HT1080 (cell line): ENCODE results near the gene BIRC6. TPM values are rescaled to one million over a fixed set of nuclear protein-coding genes. Genes with fewer than 3 reads are reported as not detected.

ENCODE experiments used
- small RNA-seq: library from RNA; depleted of rRNA; stranded (forward); fragments of <200 nt; gene quantifications from one replicate; pipeline ENCODE3, GENCODE V24; 2014
- total RNA-seq: library from RNA; depleted of rRNA; stranded (reverse); fragments of >200 nt; shearing (Covaris generic); gene quantifications from 2 replicates; pipeline ENCODE4 v1.2.3, GENCODE V29; 2014; rRNA removed

The BIRC6 gene
- total RNA-seq, 1 experiment from 2014 or later, result 54.2 TPM

Small RNA genes within 50 kb of the gene (small RNA-seq; reads per million reads assigned to genes)
- not detected for gene MIR4765
- not detected for gene MIR558

Other genes with a start within 250 kb of the BIRC6 start
- 25.6 and 31.5 TPM in 2 replicates for gene SLC30A6, start 191.2 kb upstream of the BIRC6 start, total RNA-seq
- not detected in 2 replicates for gene NLRC4, start 92.1 kb upstream of the BIRC6 start, total RNA-seq
- gene YIPF4, start 79.1 kb upstream of the BIRC6 start, total RNA-seq, result 8.7 and 14.1 TPM in 2 replicates